HepG2 (cell line): Measurements from ENCODE around the gene IER2. TPM values are rescaled to one million over a fixed set of nuclear protein-coding genes. Genes with fewer than 3 reads are reported as not detected.
A peak's percentile ranks its signal among the peaks of the same experiment; 100 is the strongest.

ENCODE experiments used
- CREB1 ChIP-seq, 2 experiments: fragments of 450-650 bp in 1 of 2; IDR thresholded peaks; 2 replicates each; pipeline ENCODE4 v1.6.1; 2016 to 2017; ENCODE audit warnings: control low read depth in 1 of 2, mild to moderate bottlenecking in 1 of 2, missing compliant biosample characterization in 1 of 2, missing genetic modification characterization in 1 of 2
- EP300 ChIP-seq, 3 experiments: sonication (generic) in 1 of 3; formaldehyde crosslinking in 1 of 3; IDR thresholded peaks; 2 replicates each; pipeline versions ENCODE4 v1.5.1 to v1.6.1; 2011 to 2020; ENCODE audit warnings: low read depth in 2 of 3, low read length in 2 of 3, borderline replicate concordance in 1 of 3, improper control_type of control experiment in 1 of 3, mild to moderate bottlenecking in 1 of 3, missing genetic modification reagents in 1 of 3, moderate library complexity in 1 of 3
- GLI4 ChIP-seq: sonication (generic); formaldehyde crosslinking; IDR thresholded peaks from 2 replicates; pipeline ENCODE4 v1.5.1; 2020; ENCODE audit warnings: missing genetic modification reagents, mild to moderate bottlenecking, moderate library complexity, borderline replicate concordance
- MAFF ChIP-seq: IDR thresholded peaks from 2 replicates; pipeline ENCODE4 v1.6.1; 2011; ENCODE audit warnings: low read depth, low read length, improper control_type of control experiment
- NFATC3 ChIP-seq: sonication (generic); formaldehyde crosslinking; IDR thresholded peaks from 2 replicates; pipeline ENCODE4 v1.5.1; 2020; ENCODE audit warnings: mild to moderate bottlenecking, missing genetic modification reagents
- PAWR ChIP-seq: sonication (generic); formaldehyde crosslinking; IDR thresholded peaks from 2 replicates; pipeline ENCODE4 v1.4.0; 2020; ENCODE audit warnings: missing genetic modification reagents, mild to moderate bottlenecking, borderline replicate concordance
- PHF5A ChIP-seq: IDR thresholded peaks from one replicate; pipeline ENCODE4 v1.6.1; 2018; ENCODE audit warnings: low read depth, missing genetic modification reagents; ENCODE audit not compliant: unreplicated experiment
- POLR2G ChIP-seq: fragments of 200-400 bp; formaldehyde crosslinking; IDR thresholded peaks from 2 replicates; pipeline ENCODE4 v1.6.1; 2018; ENCODE audit warnings: mild to moderate bottlenecking, low read depth, low read length, moderate library complexity
- RFX5 ChIP-seq: IDR thresholded peaks from 2 replicates; pipeline ENCODE4 v1.6.1; 2011; ENCODE audit warnings: low read depth, low read length, improper control_type of control experiment
- SALL2 ChIP-seq: sonication (generic); formaldehyde crosslinking; IDR thresholded peaks from 2 replicates; pipeline ENCODE4 v1.8.1; 2023; ENCODE audit warnings: mild to moderate bottlenecking, missing genetic modification reagents, inconsistent platforms
- SRY ChIP-seq: sonication (generic); formaldehyde crosslinking; IDR thresholded peaks from 2 replicates; pipeline ENCODE4 v1.8.0; 2022; ENCODE audit warnings: mild to moderate bottlenecking, missing genetic modification reagents
- STAG1 ChIP-seq: sonication (generic); formaldehyde crosslinking; IDR thresholded peaks from 2 replicates; pipeline ENCODE4 v1.4.0; 2020; ENCODE audit warnings: missing genetic modification reagents
- TCF12 ChIP-seq, 2 experiments: fragments of 450-650 bp in 1 of 2; sonication (generic) in 1 of 2; formaldehyde crosslinking in 1 of 2; IDR thresholded peaks; 2 replicates each; pipeline versions ENCODE4 v1.6.1 to v1.8.0; 2017 to 2022; ENCODE audit warnings: antibody characterized with exemption in 1 of 2, mild to moderate bottlenecking in 1 of 2, missing genetic modification reagents in 1 of 2, moderate library complexity in 1 of 2
- ZFYVE20 ChIP-seq: sonication (generic); formaldehyde crosslinking; IDR thresholded peaks from 2 replicates; pipeline ENCODE4 v1.8.0; 2023; ENCODE audit warnings: low read depth, mild to moderate bottlenecking, moderate library complexity, missing genetic modification reagents, borderline replicate concordance
- ZMYM3 ChIP-seq: sonication (generic); formaldehyde crosslinking; IDR thresholded peaks from 2 replicates; pipeline ENCODE4 v1.5.1; 2020; ENCODE audit warnings: mild to moderate bottlenecking, missing genetic modification reagents
- ZNF263 ChIP-seq: sonication (generic); formaldehyde crosslinking; IDR thresholded peaks from 2 replicates; pipeline ENCODE4 v1.4.0; 2020; ENCODE audit warnings: missing genetic modification reagents
- ZNF430 ChIP-seq: sonication (generic); formaldehyde crosslinking; IDR thresholded peaks from 2 replicates; pipeline ENCODE4 v1.9.0; 2021; ENCODE audit warnings: mild to moderate bottlenecking, missing genetic modification reagents
- ZNF629 ChIP-seq: sonication (generic); formaldehyde crosslinking; conservative IDR thresholded peaks from 2 replicates; pipeline ENCODE4 v1.5.0; 2020; ENCODE audit warnings: missing genetic modification reagents
- ZNF709 ChIP-seq: sonication (generic); formaldehyde crosslinking; IDR thresholded peaks from 2 replicates; pipeline ENCODE4 v1.5.0; 2020; ENCODE audit warnings: mild to moderate bottlenecking, missing genetic modification reagents
- ZSCAN21 ChIP-seq: sonication (generic); formaldehyde crosslinking; IDR thresholded peaks from 2 replicates; pipeline ENCODE4 v1.8.0; 2022; ENCODE audit warnings: mild to moderate bottlenecking, missing genetic modification reagents, moderate library complexity, borderline replicate concordance
- polyA plus RNA-seq, 8 experiments: library from polyadenylated mRNA; depleted of rRNA in 3 of 8; stranded (reverse) in 7 of 8; unstranded in 1 of 8; fragments of >200 nt; fragmentation: Illumina TruSeq in 4 of 8; extraction: Trizol in 4 of 8; gene quantifications; 2 replicates each; pipeline versions ENCODE4 v1.2.1 to v1.2.3, GENCODE V29; 2011 to 2016; ENCODE audit warnings: low read depth in 4 of 8, missing spikeins in 1 of 8, mixed read lengths in 1 of 8; ENCODE audit not compliant: insufficient read depth in 1 of 8
- total RNA-seq, 5 experiments: library from RNA; depleted of rRNA; stranded (reverse); fragments of >200 nt; fragmentation: Illumina TruSeq; extraction: Trizol; gene quantifications; 2 replicates each; pipeline ENCODE4 v1.2.3, GENCODE V29; 2016; ENCODE audit warnings: low read depth in 1 of 5
- TF ChIP-seq, protein P1 (sequence below): IDR thresholded peaks from 2 replicates; pipeline ENCODE4 v1.6.1; 2016; ENCODE audit warnings: missing genetic modification reagents, missing compliant biosample characterization
- TF ChIP-seq, protein P2 (sequence below): IDR thresholded peaks from 2 replicates; pipeline ENCODE4 v1.6.1; 2016; ENCODE audit warnings: low read depth
- TF ChIP-seq, protein P3 (sequence below): sonication (generic); formaldehyde crosslinking; IDR thresholded peaks from 2 replicates; pipeline ENCODE4 v1.5.1; 2020; ENCODE audit warnings: missing genetic modification reagents, mild to moderate bottlenecking, borderline replicate concordance
- TF ChIP-seq, protein P4 (sequence below): sonication (generic); formaldehyde crosslinking; IDR thresholded peaks from 2 replicates; pipeline ENCODE4 v1.5.1; 2020; ENCODE audit warnings: mild to moderate bottlenecking, moderate library complexity, missing genetic modification reagents

Gene IER2
- total and polyA plus RNA-seq, 2 of the 13 experiments (the other 11 are each of a cell fraction or from before 2014, with no cell fraction given) = 10.1 to 14.3 TPM

DNA sequence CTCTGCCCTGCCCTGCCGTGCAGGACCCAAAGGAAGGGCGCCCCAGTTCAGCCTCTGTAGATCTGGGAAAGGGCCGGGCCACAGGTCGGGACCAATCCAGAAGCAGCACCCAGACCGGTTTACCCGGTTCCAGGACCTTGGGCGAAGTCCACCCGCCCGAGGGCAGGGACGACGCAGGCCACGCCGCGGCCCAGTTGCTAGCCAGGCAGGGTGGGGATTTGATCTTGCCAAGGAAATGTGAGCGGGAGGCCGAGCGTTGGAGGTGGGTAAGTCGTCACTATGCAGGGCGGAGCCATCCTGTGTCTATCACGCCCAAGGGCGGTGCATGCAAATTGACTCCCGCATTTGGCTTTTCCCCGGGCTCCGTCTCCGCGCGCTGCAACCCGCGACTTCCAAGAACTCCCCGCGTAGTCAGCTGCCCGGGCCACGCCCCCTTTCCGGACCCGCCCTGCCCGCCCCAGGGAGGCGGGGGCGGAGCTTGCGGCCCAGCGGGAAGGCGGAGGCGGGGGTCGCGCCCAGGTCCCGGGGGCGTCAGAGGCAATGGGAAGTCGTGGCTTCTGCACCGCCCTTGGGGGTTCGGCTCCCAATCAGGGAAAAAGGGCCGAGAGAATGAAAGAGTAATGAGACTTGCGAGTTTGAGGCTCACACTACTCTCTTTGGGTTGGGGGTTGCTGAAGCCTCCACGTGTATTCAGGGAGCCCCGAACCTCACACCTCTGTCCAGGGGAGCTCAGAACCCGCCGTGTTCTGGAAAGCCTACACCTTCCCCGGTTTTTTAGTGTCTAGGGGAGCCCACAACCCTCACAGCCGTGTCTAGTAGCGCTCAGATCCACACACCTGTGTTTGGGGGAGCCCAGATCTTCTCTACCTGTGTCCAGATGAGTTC is 12.8 kb downstream of the IER2 start (continued):
- TF ChIP-seq, protein P1, sequence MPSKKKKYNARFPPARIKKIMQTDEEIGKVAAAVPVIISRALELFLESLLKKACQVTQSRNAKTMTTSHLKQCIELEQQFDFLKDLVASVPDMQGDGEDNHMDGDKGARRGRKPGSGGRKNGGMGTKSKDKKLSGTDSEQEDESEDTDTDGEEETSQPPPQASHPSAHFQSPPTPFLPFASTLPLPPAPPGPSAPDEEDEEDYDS (CRISPR knock-in tag) = peak; percentile 93
- no peak; a peak in 1 of 4 replicates for TF ChIP-seq EP300 (IDR thresholded peaks at IDR 0.05; ENCODE audit: low read depth in 2 of 2, low read length in 2 of 2)
- TF ChIP-seq EP300 (CRISPR knock-in tag; IDR thresholded peaks at IDR 0.05; ENCODE audit: borderline replicate concordance) = peak; percentile 67; the same call in 1 of the 2 replicates
- peak; percentile 40; the same call in 1 of the 2 replicates for TF ChIP-seq SRY (CRISPR knock-in tag)
- no peak for TF ChIP-seq NFATC3 (CRISPR knock-in tag)
- 0 out of 2 replicates have a peak, but pooled peaks have one; percentile 6 for TF ChIP-seq ZSCAN21 (CRISPR knock-in tag)
- TF ChIP-seq SALL2 (CRISPR knock-in tag) = no peak
- TF ChIP-seq PAWR (CRISPR knock-in tag) = no peak
- TF ChIP-seq, protein P2, sequence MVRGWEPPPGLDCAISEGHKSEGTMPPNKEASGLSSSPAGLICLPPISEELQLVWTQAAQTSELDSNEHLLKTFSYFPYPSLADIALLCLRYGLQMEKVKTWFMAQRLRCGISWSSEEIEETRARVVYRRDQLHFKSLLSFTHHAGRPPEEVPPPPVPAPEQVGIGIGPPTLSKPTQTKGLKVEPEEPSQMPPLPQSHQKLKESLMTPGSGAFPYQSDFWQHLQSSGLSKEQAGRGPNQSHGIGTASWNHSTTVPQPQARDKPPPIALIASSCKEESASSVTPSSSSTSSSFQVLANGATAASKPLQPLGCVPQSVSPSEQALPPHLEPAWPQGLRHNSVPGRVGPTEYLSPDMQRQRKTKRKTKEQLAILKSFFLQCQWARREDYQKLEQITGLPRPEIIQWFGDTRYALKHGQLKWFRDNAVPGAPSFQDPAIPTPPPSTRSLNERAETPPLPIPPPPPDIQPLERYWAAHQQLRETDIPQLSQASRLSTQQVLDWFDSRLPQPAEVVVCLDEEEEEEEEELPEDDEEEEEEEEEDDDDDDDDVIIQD (CRISPR knock-in tag) = peak; percentile 77
- peak; percentile 79 for TF ChIP-seq ZNF709
- TF ChIP-seq ZMYM3 (CRISPR knock-in tag) = peak; percentile 76; the same call in 1 of the 2 replicates
- TF ChIP-seq POLR2G = peak; percentile 66
- no peak; the same call in 1 of the 2 replicates for TF ChIP-seq GLI4
- TF ChIP-seq, protein P3, sequence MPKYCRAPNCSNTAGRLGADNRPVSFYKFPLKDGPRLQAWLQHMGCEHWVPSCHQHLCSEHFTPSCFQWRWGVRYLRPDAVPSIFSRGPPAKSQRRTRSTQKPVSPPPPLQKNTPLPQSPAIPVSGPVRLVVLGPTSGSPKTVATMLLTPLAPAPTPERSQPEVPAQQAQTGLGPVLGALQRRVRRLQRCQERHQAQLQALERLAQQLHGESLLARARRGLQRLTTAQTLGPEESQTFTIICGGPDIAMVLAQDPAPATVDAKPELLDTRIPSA = no peak
- TF ChIP-seq, protein P4, sequence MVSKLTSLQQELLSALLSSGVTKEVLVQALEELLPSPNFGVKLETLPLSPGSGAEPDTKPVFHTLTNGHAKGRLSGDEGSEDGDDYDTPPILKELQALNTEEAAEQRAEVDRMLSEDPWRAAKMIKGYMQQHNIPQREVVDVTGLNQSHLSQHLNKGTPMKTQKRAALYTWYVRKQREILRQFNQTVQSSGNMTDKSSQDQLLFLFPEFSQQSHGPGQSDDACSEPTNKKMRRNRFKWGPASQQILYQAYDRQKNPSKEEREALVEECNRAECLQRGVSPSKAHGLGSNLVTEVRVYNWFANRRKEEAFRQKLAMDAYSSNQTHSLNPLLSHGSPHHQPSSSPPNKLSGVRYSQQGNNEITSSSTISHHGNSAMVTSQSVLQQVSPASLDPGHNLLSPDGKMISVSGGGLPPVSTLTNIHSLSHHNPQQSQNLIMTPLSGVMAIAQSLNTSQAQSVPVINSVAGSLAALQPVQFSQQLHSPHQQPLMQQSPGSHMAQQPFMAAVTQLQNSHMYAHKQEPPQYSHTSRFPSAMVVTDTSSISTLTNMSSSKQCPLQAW = peak; percentile 95
- peak; percentile 49; the same call in 1 of the 2 replicates for TF ChIP-seq ZNF629 (CRISPR knock-in tag)
- TF ChIP-seq PHF5A = peak; percentile 71
- TF ChIP-seq CREB1 (IDR thresholded peaks at IDR 0.05) = peak; percentile 70
- no peak; the same call in 1 of the 2 replicates for TF ChIP-seq CREB1 (CRISPR knock-in tag; IDR thresholded peaks at IDR 0.05)
- no peak for TF ChIP-seq TCF12 (IDR thresholded peaks at IDR 0.05)
- TF ChIP-seq TCF12 (CRISPR knock-in tag; IDR thresholded peaks at IDR 0.05) = peak; percentile 94; the same call in 1 of the 2 replicates
- TF ChIP-seq ZNF263 (CRISPR knock-in tag) = 0 out of 2 replicates have a peak, but pooled peaks have one; percentile 24
- TF ChIP-seq ZNF430 (CRISPR knock-in tag) = peak; percentile 96
- no peak for TF ChIP-seq ZFYVE20 (CRISPR knock-in tag)
- peak; percentile 30; the same call in 1 of the 2 replicates for TF ChIP-seq STAG1 (CRISPR knock-in tag)
- TF ChIP-seq MAFF = no peak; the same call in 1 of the 2 replicates
- no peak for TF ChIP-seq RFX5
